Left lung (tissue), 10 donors: Measurements from ENCODE around the gene CACNA1S. TPM values are rescaled to one million over a fixed set of nuclear protein-coding genes. Genes with fewer than 3 reads are reported as not detected.

Experiments used
- ATAC-seq: fragments of 200-7000 bp; cut with Tn5 transposase; one replicate; pipeline ENCODE4 v1.9.1; 2020; ENCODE audit warnings: moderate library complexity
- DNase-seq, 4 donors: peaks; one replicate each; pipeline ENCODE4 v3.0.0-alpha.2; 2013 to 2020
- H3K27ac ChIP-seq, 2 donors: fragments of 200-600 bp; sonication (generic) in 1 of 2; one replicate each; pipeline versions ENCODE4 v1.5.0 to v1.8.0; 2020 to 2021
- H3K27me3 ChIP-seq, 2 donors: fragments of 200-600 bp; sonication (generic) in 1 of 2; one replicate each; pipeline versions ENCODE4 v1.5.0 to v1.8.0; 2020 to 2021
- H3K36me3 ChIP-seq, 2 donors: fragments of 200-600 bp; sonication (generic) in 1 of 2; one replicate each; pipeline versions ENCODE4 v1.5.0 to v1.8.0; 2020 to 2021
- H3K4me1 ChIP-seq, 2 donors: fragments of 200-600 bp; one replicate each; pipeline ENCODE4 v1.8.0; 2021
- H3K4me3 ChIP-seq, 2 donors: fragments of 200-600 bp; sonication (generic) in 1 of 2; one replicate each; pipeline versions ENCODE4 v1.5.0 to v1.8.0; 2020 to 2021; ENCODE audit warnings: mild to moderate bottlenecking in 1 of 2
- H3K9me3 ChIP-seq, 2 donors: fragments of 200-600 bp; sonication (generic) in 1 of 2; one replicate each; pipeline versions ENCODE4 v1.5.0 to v1.8.0; 2020 to 2021
- intact Hi-C, 2 donors: fragments of 100-400 bp; cut with DNase I; formaldehyde crosslinking; loops; one replicate each; pipeline versions ENCODE4 v1.11.2 to v1.14.2; 2022
- polyA plus RNA-seq, 6 donors: library from polyadenylated mRNA; unstranded; fragments of 120-200 nt; gene quantifications; one replicate each; pipeline ENCODE4 v1.2.1, GENCODE V29; 2013; ENCODE audit not compliant: insufficient read length in 6 of 6
- total RNA-seq, 2 donors: library from RNA; stranded (reverse); fragmentation: NEBNext Ultra II Directional; extraction: Animal tissue kit (Norgen Biotek cat#: 25700); gene quantifications; one replicate each; pipeline ENCODE4 v1.2.1, GENCODE V29; 2021
- TF ChIP-seq, protein P1 (sequence below), 2 donors: fragments of 200-600 bp; sonication (generic) in 1 of 2; IDR thresholded peaks; one replicate each; pipeline versions ENCODE4 v1.5.0 to v1.8.0; 2021; ENCODE audit warnings: antibody characterized with exemption in 2 of 2
- donor health status: DM: no; HTN: yes; CAD: no.
- donor health status: DM: no; HTN: no; CAD: no.

Gene CACNA1S
- total and polyA plus RNA-seq, 8 donors = 0.10 to 0.17 (median 0.12) TPM; not detected in 1

DNA sequence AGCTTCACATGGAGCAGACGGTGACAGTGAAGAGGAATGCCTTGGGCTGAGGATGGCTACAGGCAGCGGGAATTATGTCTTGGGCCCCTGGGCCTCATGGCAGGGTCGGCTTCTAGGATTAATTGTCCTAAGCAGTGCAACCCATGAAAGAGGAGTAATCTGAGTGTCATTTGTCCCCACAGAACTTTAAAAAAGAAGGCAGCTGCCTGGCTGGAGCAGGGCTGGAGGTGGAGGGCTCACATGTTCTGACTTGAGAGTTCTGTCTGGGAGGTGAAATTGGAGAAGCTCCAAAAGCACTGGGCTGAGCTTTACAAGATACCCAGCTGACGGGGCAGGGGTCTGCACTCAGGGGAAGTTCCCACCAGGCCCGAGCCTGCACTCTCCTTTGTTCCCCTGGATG, 22.6 kb downstream of the CACNA1S start:
- Histone ChIP-seq H3K27ac (no peak overlapping the region), H3K27me3 (no peaks in the 10 kb centered on the region), H3K9me3 (no peaks in the 10 kb centered on the region), H3K4me3 (no peak overlapping the region), H3K36me3 (no peaks in the 10 kb centered on the region), H3K4me1 (no peaks in the 10 kb centered on the region)
- DNase-seq (no peak), ATAC-seq (no peak)
- intact Hi-C loops = no loop called here
- TF ChIP-seq, protein P1, sequence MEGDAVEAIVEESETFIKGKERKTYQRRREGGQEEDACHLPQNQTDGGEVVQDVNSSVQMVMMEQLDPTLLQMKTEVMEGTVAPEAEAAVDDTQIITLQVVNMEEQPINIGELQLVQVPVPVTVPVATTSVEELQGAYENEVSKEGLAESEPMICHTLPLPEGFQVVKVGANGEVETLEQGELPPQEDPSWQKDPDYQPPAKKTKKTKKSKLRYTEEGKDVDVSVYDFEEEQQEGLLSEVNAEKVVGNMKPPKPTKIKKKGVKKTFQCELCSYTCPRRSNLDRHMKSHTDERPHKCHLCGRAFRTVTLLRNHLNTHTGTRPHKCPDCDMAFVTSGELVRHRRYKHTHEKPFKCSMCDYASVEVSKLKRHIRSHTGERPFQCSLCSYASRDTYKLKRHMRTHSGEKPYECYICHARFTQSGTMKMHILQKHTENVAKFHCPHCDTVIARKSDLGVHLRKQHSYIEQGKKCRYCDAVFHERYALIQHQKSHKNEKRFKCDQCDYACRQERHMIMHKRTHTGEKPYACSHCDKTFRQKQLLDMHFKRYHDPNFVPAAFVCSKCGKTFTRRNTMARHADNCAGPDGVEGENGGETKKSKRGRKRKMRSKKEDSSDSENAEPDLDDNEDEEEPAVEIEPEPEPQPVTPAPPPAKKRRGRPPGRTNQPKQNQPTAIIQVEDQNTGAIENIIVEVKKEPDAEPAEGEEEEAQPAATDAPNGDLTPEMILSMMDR (IDR thresholded peaks at IDR 0.05) = no peak

DNA sequence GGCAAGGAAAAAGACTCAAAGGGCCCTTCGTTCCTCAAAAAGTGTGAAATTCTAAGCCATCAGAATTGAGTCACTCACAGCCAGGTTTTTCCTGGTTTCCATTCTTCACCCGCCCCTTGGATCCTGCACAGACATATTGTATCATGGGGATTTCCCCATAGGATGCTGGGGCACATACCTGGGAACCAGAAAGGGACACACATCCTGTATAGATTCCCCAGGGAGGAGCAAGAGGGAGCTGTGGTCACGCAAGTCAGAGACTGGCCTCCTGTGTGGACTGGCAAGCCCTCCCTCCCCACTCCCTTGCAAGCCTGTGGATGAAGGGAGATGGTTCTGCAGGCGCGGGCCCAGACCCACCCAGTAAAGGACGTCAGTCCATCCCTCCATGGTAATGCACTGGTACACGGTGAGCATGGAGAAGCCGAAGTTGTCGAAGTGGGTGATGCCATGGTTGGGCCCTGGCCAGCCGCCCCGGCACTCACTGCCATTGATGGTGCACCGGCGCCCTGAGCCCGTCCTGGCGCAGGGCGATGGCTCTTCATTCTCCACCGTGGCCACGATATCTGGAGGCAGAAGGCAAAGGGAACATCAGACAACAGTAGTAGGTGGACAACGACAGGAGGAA, 23.2 kb downstream of the CACNA1S start:
- Histone ChIP-seq H3K27ac (no peak overlapping the region), H3K9me3 (no peaks in the 10 kb centered on the region), H3K4me3 (no peak overlapping the region), H3K36me3 (no peaks in the 10 kb centered on the region), H3K4me1 (no peaks in the 10 kb centered on the region), H3K27me3 (no peaks in the 10 kb centered on the region)
- ATAC-seq (no peak), DNase-seq (no peak)
- TF ChIP-seq, protein P1 (IDR thresholded peaks at IDR 0.05) = no peak
- intact Hi-C loops = no loop called here

DNA sequence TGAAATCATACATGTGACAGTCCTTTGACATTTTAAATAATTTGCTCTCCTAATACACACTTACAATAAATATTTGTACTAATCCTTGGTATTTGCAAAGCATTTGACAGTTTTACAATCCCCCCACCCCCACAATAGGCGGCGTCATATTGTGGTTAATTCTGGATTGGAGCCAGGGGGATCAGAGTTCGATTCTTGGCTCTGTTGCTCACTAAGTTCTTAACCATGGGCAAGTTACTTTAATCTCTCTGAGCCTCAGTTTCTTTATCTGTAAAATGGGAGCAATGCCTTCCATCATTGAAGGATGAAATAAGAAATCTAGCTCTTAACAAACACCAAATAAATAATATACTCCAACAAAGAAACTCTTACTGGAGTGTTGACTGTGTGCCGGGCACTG, 23.8 kb downstream of the CACNA1S start:
- ATAC-seq (no peak), DNase-seq (no peak)
- H3K27me3 ChIP-seq = no peaks in the 10 kb centered on the region
- H3K9me3 ChIP-seq = no peaks in the 10 kb centered on the region
- H3K4me3 ChIP-seq = no peak overlapping the region
- H3K36me3 ChIP-seq = no peaks in the 10 kb centered on the region
- intact Hi-C loops = no loop called here
- TF ChIP-seq, protein P1 (IDR thresholded peaks at IDR 0.05) = no peak
- no peak overlapping the region for H3K27ac ChIP-seq
- H3K4me1 ChIP-seq = no peaks in the 10 kb centered on the region

DNA sequence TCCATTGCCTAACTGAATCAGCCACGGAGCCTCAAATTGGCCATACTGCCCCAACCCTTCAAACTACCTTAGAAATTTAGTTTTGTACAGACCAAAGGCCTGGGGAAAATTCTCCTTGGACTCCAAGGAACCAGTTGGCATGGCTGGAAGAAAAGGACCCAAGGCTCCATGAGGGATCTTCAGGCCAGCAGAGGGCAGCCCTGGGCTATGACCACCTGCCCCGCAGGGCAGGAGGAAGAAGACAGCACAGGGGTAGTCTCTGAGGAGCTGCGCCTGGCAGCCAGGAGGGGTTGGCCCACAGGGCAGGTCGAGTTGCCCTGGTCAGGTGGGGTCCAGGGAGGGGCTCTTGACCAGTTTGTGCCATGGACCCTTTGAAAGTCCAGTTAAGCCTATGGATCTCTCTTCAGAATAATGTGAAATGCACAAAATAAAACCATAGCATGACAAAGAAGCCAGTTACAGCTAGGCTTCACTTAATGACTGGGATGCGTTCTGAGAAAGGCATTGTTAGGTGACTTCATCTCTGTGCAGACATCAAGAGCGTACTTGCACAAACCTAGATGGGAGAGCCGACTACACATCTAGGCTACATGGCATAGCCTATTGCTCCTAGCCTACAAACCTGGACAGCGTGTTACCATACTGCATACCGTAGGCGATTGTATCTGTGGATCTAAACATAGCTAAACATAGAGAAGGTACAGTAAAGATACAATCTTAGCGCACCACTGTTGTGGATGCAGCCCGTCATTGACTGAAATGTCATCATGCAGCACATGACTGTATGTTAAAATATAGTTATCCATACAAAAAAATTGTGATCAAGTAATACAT, 26.1 kb downstream of the CACNA1S start:
- peak in 1 of 4 donors; percentile 59 for DNase-seq
- H3K4me3 ChIP-seq = no peak overlapping the region
- ATAC-seq = peak; percentile 97
- no peaks in the 10 kb centered on the region for H3K4me1 ChIP-seq
- intact Hi-C loops = no loop called here
- no peak overlapping the region for H3K27ac ChIP-seq
- no peaks in the 10 kb centered on the region for H3K27me3 ChIP-seq
- TF ChIP-seq, protein P1 (IDR thresholded peaks at IDR 0.05) = peak; percentile 47 to 49
- H3K36me3 ChIP-seq = no peaks in the 10 kb centered on the region
- no peaks in the 10 kb centered on the region for H3K9me3 ChIP-seq

DNA sequence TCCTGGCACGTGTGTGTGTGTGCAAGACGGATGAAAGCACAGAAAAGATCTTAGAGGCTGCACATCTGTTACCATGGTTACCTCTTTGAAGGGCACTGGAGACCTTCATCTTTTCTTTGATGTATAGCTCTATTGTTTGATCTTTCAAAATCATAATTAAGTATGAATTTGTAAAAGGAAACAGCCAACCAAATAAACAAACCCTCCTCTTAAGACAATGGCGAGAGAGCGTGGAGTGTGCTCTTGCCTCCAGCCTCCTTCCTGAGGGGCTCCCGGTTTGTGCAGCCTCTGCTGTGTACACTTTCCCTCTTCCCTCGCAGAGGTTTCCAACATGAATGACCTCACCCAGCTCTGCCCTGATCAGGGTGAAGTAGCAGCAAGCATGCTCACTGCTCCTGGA, 27.9 kb downstream of the CACNA1S start:
- intact Hi-C loops = no loop called here
- ATAC-seq (no peak), DNase-seq (peak in 2 of 4 donors; percentile 31 to 47)
- Histone ChIP-seq H3K4me3 (no peak overlapping the region), H3K27ac (no peak overlapping the region), H3K27me3 (no peaks in the 10 kb centered on the region), H3K36me3 (no peaks in the 10 kb centered on the region), H3K4me1 (no peaks in the 10 kb centered on the region), H3K9me3 (no peaks in the 10 kb centered on the region)
- TF ChIP-seq, protein P1 (IDR thresholded peaks at IDR 0.05) = no peak
